Measurements from ENCODE around the gene SFTPB. TPM values are rescaled to one million over a fixed set of nuclear protein-coding genes. Genes with fewer than 3 reads are reported as not detected.

The SFTPB gene
- total RNA-seq, 1 donor = not detected

- no peaks in the 10 kb centered on the region for H3K27me3 ChIP-seq (ENCODE audit: insufficient read depth, low read length)
- no peak for TF ChIP-seq CTCF (IDR thresholded peaks at IDR 0.05; ENCODE audit: extremely low read depth, low read depth, low read length)
- no peaks in the 10 kb centered on the region for H3K79me2 ChIP-seq (ENCODE audit: insufficient read depth, low read length)
- peaks cover 56% of the 10 kb centered on the region for H3K36me3 ChIP-seq (ENCODE audit: insufficient read depth, low read length)
- H4K20me1 ChIP-seq (ENCODE audit: insufficient read depth, low read length) = no peaks in the 10 kb centered on the region
- peaks cover 44% of the 10 kb centered on the region for H3K4me1 ChIP-seq (ENCODE audit: insufficient read depth, low read length)
- no peak overlapping the region for H3K4me3 ChIP-seq (ENCODE audit: insufficient read depth, low read length)
- no peaks in the 10 kb centered on the region for H3K9me3 ChIP-seq (ENCODE audit: low read depth, low read length)
- no peak overlapping the region for H3K4me2 ChIP-seq (ENCODE audit: insufficient read depth, low read length)
- peak overlapping the region; percentile 35 for H3K27ac ChIP-seq (ENCODE audit: low read depth, low read length)
- no peak for DNase-seq (ENCODE audit: insufficient read length, low spot score, missing footprints)
- no peak overlapping the region for H2AFZ ChIP-seq (ENCODE audit: low read length)
Observed at GRCh38 chr2:85650456-85650855, 17.5 kb downstream of the SFTPB start.

GRCh38 chr2:85649201-85650190 lies 18.5 kb downstream of the SFTPB start:
- H3K79me2 ChIP-seq (ENCODE audit: insufficient read depth, low read length) = no peaks in the 10 kb centered on the region
- H4K20me1 ChIP-seq (ENCODE audit: insufficient read depth, low read length) = no peaks in the 10 kb centered on the region
- peak; percentile 78 for DNase-seq (ENCODE audit: insufficient read length, low spot score, missing footprints)
- peak overlapping the region; percentile 52 for H3K4me2 ChIP-seq (ENCODE audit: insufficient read depth, low read length)
- no peaks in the 10 kb centered on the region for H3K27me3 ChIP-seq (ENCODE audit: insufficient read depth, low read length)
- H3K36me3 ChIP-seq (ENCODE audit: insufficient read depth, low read length) = peaks cover 64% of the 10 kb centered on the region
- H2AFZ ChIP-seq (ENCODE audit: low read length) = no peak overlapping the region
- no peaks in the 10 kb centered on the region for H3K9me3 ChIP-seq (ENCODE audit: low read depth, low read length)
- no peak overlapping the region for H3K4me3 ChIP-seq (ENCODE audit: insufficient read depth, low read length)
- no peak for TF ChIP-seq CTCF (IDR thresholded peaks at IDR 0.05; ENCODE audit: extremely low read depth, low read depth, low read length)
- peak overlapping the region; percentile 88 for H3K27ac ChIP-seq (ENCODE audit: low read depth, low read length)
- peaks cover 42% of the 10 kb centered on the region for H3K4me1 ChIP-seq (ENCODE audit: insufficient read depth, low read length)

- DNase-seq (ENCODE audit: insufficient read length, low spot score, missing footprints) = peak; percentile 73
- peak; percentile 79 for TF ChIP-seq CTCF (IDR thresholded peaks at IDR 0.05; ENCODE audit: extremely low read depth, low read depth, low read length)
- Histone ChIP-seq H4K20me1 (ENCODE audit: insufficient read depth, low read length) (no peaks in the 10 kb centered on the region), H3K4me2 (ENCODE audit: insufficient read depth, low read length) (no peak overlapping the region), H3K4me3 (ENCODE audit: insufficient read depth, low read length) (no peak overlapping the region), H3K27me3 (ENCODE audit: insufficient read depth, low read length) (no peaks in the 10 kb centered on the region), H3K9me3 (ENCODE audit: low read depth, low read length) (no peaks in the 10 kb centered on the region), H3K27ac (ENCODE audit: low read depth, low read length) (peak overlapping the region; percentile 88), H2AFZ (ENCODE audit: low read length) (no peak overlapping the region), H3K4me1 (ENCODE audit: insufficient read depth, low read length) (peaks cover 38% of the 10 kb centered on the region), H3K79me2 (ENCODE audit: insufficient read depth, low read length) (no peaks in the 10 kb centered on the region), H3K36me3 (ENCODE audit: insufficient read depth, low read length) (peaks cover 68% of the 10 kb centered on the region)
Observed at GRCh38 chr2:85648619-85649018, 19.4 kb downstream of the SFTPB start.

- H3K27me3 ChIP-seq (ENCODE audit: insufficient read depth, low read length) = no peaks in the 10 kb centered on the region
- H3K27ac ChIP-seq (ENCODE audit: low read depth, low read length) = peak overlapping the region; percentile 88
- no peaks in the 10 kb centered on the region for H4K20me1 ChIP-seq (ENCODE audit: insufficient read depth, low read length)
- no peak overlapping the region for H3K4me3 ChIP-seq (ENCODE audit: insufficient read depth, low read length)
- H3K79me2 ChIP-seq (ENCODE audit: insufficient read depth, low read length) = no peaks in the 10 kb centered on the region
- H3K9me3 ChIP-seq (ENCODE audit: low read depth, low read length) = no peaks in the 10 kb centered on the region
- no peak for TF ChIP-seq CTCF (IDR thresholded peaks at IDR 0.05; ENCODE audit: extremely low read depth, low read depth, low read length)
- no peak overlapping the region for H3K4me2 ChIP-seq (ENCODE audit: insufficient read depth, low read length)
- no peak for DNase-seq (ENCODE audit: insufficient read length, low spot score, missing footprints)
- no peak overlapping the region for H2AFZ ChIP-seq (ENCODE audit: low read length)
- peaks cover 32% of the 10 kb centered on the region for H3K4me1 ChIP-seq (ENCODE audit: insufficient read depth, low read length)
- H3K36me3 ChIP-seq (ENCODE audit: insufficient read depth, low read length) = peaks cover 68% of the 10 kb centered on the region
Observed at GRCh38 chr2:85647823-85648526, 20.0 kb downstream of the SFTPB start.
